CD4-positive, alpha-beta memory T cell (primary cell): ENCODE measurements around the gene PLCL2. TPM values are rescaled to one million over a fixed set of nuclear protein-coding genes. Genes with fewer than 3 reads are reported as not detected.

Source experiments
- CTCF ChIA-PET: fragments of 350-600 bp; sonication (Branson Sonifier 250); formaldehyde crosslinking; loops from one replicate; lab custom pipeline; 2021; ENCODE audit warnings: inconsistent platforms; ENCODE audit not compliant: partially characterized antibody; lab: Charles Lee
- POLR2A ChIA-PET: fragments of 350-600 bp; sonication (Branson Sonifier 250); formaldehyde crosslinking; loops from one replicate; lab custom pipeline; 2021; ENCODE audit not compliant: partially characterized antibody; lab: Charles Lee
- DNase-seq, 5 donors: peaks; one replicate each; pipeline versions ENCODE4 v3.0.0 to v3.0.0-alpha.2; 2020 to 2022; ENCODE audit warnings: mixed read lengths in 1 of 5
- H3K27ac ChIP-seq: one replicate; pipeline ENCODE4 v1.7.0; 2013; ENCODE audit warnings: low read depth, low read length
- H3K27me3 ChIP-seq: 2 replicates; pipeline ENCODE4 v1.7.0; 2013; ENCODE audit warnings: mild to moderate bottlenecking, low read length, moderate library complexity; ENCODE audit not compliant: insufficient read depth
- H3K36me3 ChIP-seq: 2 replicates; pipeline ENCODE4 v1.7.0; 2013; ENCODE audit warnings: mild to moderate bottlenecking, low read length, moderate library complexity; ENCODE audit not compliant: insufficient read depth
- H3K4me1 ChIP-seq: 2 replicates; pipeline ENCODE4 v1.7.0; 2013; ENCODE audit warnings: mild to moderate bottlenecking, low read length, moderate library complexity; ENCODE audit not compliant: insufficient read depth
- H3K4me3 ChIP-seq, 2 donors: one replicate each; pipeline ENCODE4 v1.7.0; 2013; ENCODE audit warnings: low read length in 2 of 2, mild to moderate bottlenecking in 1 of 2
- H3K9me3 ChIP-seq, 2 donors: one replicate each; pipeline ENCODE4 v1.7.0; 2013; ENCODE audit warnings: low read length in 2 of 2, control low read depth in 1 of 2; ENCODE audit not compliant: control insufficient read depth in 1 of 2
- H3K27ac Mint-ChIP-seq, 7 donors: one replicate each; pipeline ENCODE4 v1.8.0; 2020 to 2021; ENCODE audit warnings: mixed read lengths in 7 of 7, mild to moderate bottlenecking in 6 of 7, inconsistent platforms in 3 of 7, moderate library complexity in 3 of 7
- H3K27me3 Mint-ChIP-seq, 2 donors: one replicate each; pipeline ENCODE4 v1.8.0; 2020 to 2021; ENCODE audit warnings: mixed read lengths in 2 of 2
- H3K36me3 Mint-ChIP-seq, 2 donors: one replicate each; pipeline ENCODE4 v1.8.0; 2020 to 2021; ENCODE audit warnings: mixed read lengths in 2 of 2, inconsistent platforms in 1 of 2, mild to moderate bottlenecking in 1 of 2
- H3K4me1 Mint-ChIP-seq, 4 donors: one replicate each; pipeline ENCODE4 v1.8.0; 2020 to 2021; ENCODE audit warnings: mixed read lengths in 4 of 4, mild to moderate bottlenecking in 1 of 4
- H3K4me3 Mint-ChIP-seq, 8 donors: one replicate each; pipeline ENCODE4 v1.8.0; 2020 to 2021; ENCODE audit warnings: mixed read lengths in 8 of 8, mild to moderate bottlenecking in 7 of 8, moderate library complexity in 6 of 8, inconsistent platforms in 3 of 8
- H3K9me3 Mint-ChIP-seq, 8 donors: one replicate each; pipeline ENCODE4 v1.8.0; 2020 to 2021; ENCODE audit warnings: mixed read lengths in 8 of 8, mild to moderate bottlenecking in 5 of 8, inconsistent platforms in 3 of 8, moderate library complexity in 1 of 8
- intact Hi-C: fragments of 100-400 bp; cut with micrococcal nuclease; formaldehyde crosslinking; loops from one replicate; pipeline ENCODE4 v1.15.1; 2023
- polyA plus RNA-seq, 2 donors: library from polyadenylated mRNA; unstranded; fragments of 300-500 nt; fragmentation: Illumina TruSeq; gene quantifications; one replicate each; pipeline ENCODE4 v1.2.3, GENCODE V29; 2021
- total RNA-seq, 2 experiments: library from RNA; stranded (reverse); gene quantifications; one replicate each; pipeline ENCODE4 v1.2.3, GENCODE V29; 2021

Gene PLCL2
- total and polyA plus RNA-seq, 4 experiments from 2014 or later, result 64.5 to 89.4 (median 68.1) TPM

GRCh38 chr3:16995601-16996000, 110.8 kb downstream of the PLCL2 start:
- H3K4me3 Mint-ChIP-seq, result peak overlapping the region in 4 of 8 donors; percentile 17 to 54 (median 30)
- POLR2A ChIA-PET, result interaction anchor here (1.4 kb wide), 1 partner anchor 153 kb away, joined by 3 read pairs; no protein-coding TSS in a partner anchor
- intact Hi-C loops, result no loop called here
- Histone ChIP-seq H3K27me3 (no peaks in the 10 kb centered on the region), H3K36me3 (no peaks in the 10 kb centered on the region), H3K4me3 (no peak overlapping the region), H3K9me3 (no peaks in the 10 kb centered on the region), H3K4me1 (peaks cover 74% of the 10 kb centered on the region), H3K27ac (no peak overlapping the region)
- DNase-seq, result no peak
- peaks cover 0 to 2% (median 0%) of the 10 kb centered on the region in 8 donors for H3K9me3 Mint-ChIP-seq
- H3K36me3 Mint-ChIP-seq, result peaks cover 0 to 12% of the 10 kb centered on the region in 2 donors
- peaks cover 58 to 89% (median 79%) of the 10 kb centered on the region in 4 donors for H3K4me1 Mint-ChIP-seq
- CTCF ChIA-PET, result no interaction called here
- peak overlapping the region in 4 of 7 donors; percentile 19 to 64 (median 52) for H3K27ac Mint-ChIP-seq
- no peaks in the 10 kb centered on the region for H3K27me3 Mint-ChIP-seq

GRCh38 chr3:16998236-16998923, 113.6 kb downstream of the PLCL2 start:
- Histone ChIP-seq H3K36me3 (no peaks in the 10 kb centered on the region), H3K9me3 (no peaks in the 10 kb centered on the region), H3K27ac (no peak overlapping the region), H3K4me1 (peaks cover 59% of the 10 kb centered on the region), H3K4me3 (no peak overlapping the region), H3K27me3 (no peaks in the 10 kb centered on the region)
- Mint-ChIP-seq H3K9me3 (peaks cover 0 to 22% (median 10%) of the 10 kb centered on the region in 8 donors), H3K27me3 (no peaks in the 10 kb centered on the region), H3K36me3 (peaks cover 4 to 13% of the 10 kb centered on the region in 2 donors), H3K27ac (peak overlapping the region in 3 of 7 donors; percentile 23 to 61 (median 28)), H3K4me3 (peak overlapping the region in 2 of 8 donors; percentile 0 to 27), H3K4me1 (peaks cover 58 to 86% (median 78%) of the 10 kb centered on the region in 4 donors)
- intact Hi-C loops, result no loop called here
- ChIA-PET CTCF (no interaction called here), POLR2A (no interaction called here)
- DNase-seq, result no peak

GRCh38 chr3:16999161-16999560, 114.4 kb downstream of the PLCL2 start:
- ChIA-PET CTCF (no interaction called here), POLR2A (no interaction called here)
- Mint-ChIP-seq H3K27ac (peak overlapping the region in 3 of 7 donors; percentile 17 to 35 (median 23)), H3K27me3 (no peaks in the 10 kb centered on the region), H3K9me3 (peaks cover 0 to 22% (median 10%) of the 10 kb centered on the region in 8 donors), H3K36me3 (peaks cover 4 to 13% of the 10 kb centered on the region in 2 donors), H3K4me3 (peak overlapping the region in 1 of 8 donors; percentile 0), H3K4me1 (peaks cover 60 to 86% (median 79%) of the 10 kb centered on the region in 4 donors)
- H3K36me3 ChIP-seq, result no peaks in the 10 kb centered on the region
- no peak for DNase-seq
- H3K27me3 ChIP-seq, result no peaks in the 10 kb centered on the region
- peaks cover 60% of the 10 kb centered on the region for H3K4me1 ChIP-seq
- H3K4me3 ChIP-seq, result no peak overlapping the region
- intact Hi-C loops, result no loop called here
- no peaks in the 10 kb centered on the region for H3K9me3 ChIP-seq
- H3K27ac ChIP-seq, result no peak overlapping the region

- no peak for DNase-seq
- Mint-ChIP-seq H3K27me3 (no peaks in the 10 kb centered on the region), H3K9me3 (peaks cover 0 to 22% (median 10%) of the 10 kb centered on the region in 8 donors), H3K27ac (no peak overlapping the region), H3K4me3 (peak overlapping the region in 1 of 8 donors; percentile 41), H3K36me3 (peaks cover 4 to 13% of the 10 kb centered on the region in 2 donors), H3K4me1 (peaks cover 58 to 86% (median 78%) of the 10 kb centered on the region in 4 donors)
- no peak overlapping the region for H3K27ac ChIP-seq
- no peak overlapping the region for H3K4me3 ChIP-seq
- POLR2A ChIA-PET, result no interaction called here
- intact Hi-C loops, result no loop called here
- CTCF ChIA-PET, result no interaction called here
- no peaks in the 10 kb centered on the region for H3K9me3 ChIP-seq
- H3K27me3 ChIP-seq, result no peaks in the 10 kb centered on the region
- H3K36me3 ChIP-seq, result no peaks in the 10 kb centered on the region
- H3K4me1 ChIP-seq, result peaks cover 60% of the 10 kb centered on the region
Observed at GRCh38 chr3:16999871-17000270, 115.1 kb downstream of the PLCL2 start.

- Mint-ChIP-seq H3K4me3 (peak overlapping the region in 1 of 8 donors; percentile 36), H3K4me1 (peaks cover 56 to 80% (median 73%) of the 10 kb centered on the region in 4 donors), H3K36me3 (peaks cover 4 to 13% of the 10 kb centered on the region in 2 donors), H3K27ac (peak overlapping the region in 4 of 7 donors; percentile 2 to 70 (median 48)), H3K27me3 (no peaks in the 10 kb centered on the region), H3K9me3 (peaks cover 0 to 22% (median 10%) of the 10 kb centered on the region in 8 donors)
- Histone ChIP-seq H3K4me1 (peaks cover 56% of the 10 kb centered on the region), H3K27ac (no peak overlapping the region), H3K9me3 (no peaks in the 10 kb centered on the region), H3K4me3 (no peak overlapping the region), H3K27me3 (no peaks in the 10 kb centered on the region), H3K36me3 (no peaks in the 10 kb centered on the region)
- DNase-seq, result no peak
- ChIA-PET POLR2A (no interaction called here), CTCF (interaction anchor here (1.1 kb wide), 1 partner anchor 119 kb away, joined by 3 read pairs; no protein-coding TSS in a partner anchor)
- intact Hi-C loops, result no loop called here
Observed at GRCh38 chr3:17003457-17003856, 118.7 kb downstream of the PLCL2 start.

DNA sequence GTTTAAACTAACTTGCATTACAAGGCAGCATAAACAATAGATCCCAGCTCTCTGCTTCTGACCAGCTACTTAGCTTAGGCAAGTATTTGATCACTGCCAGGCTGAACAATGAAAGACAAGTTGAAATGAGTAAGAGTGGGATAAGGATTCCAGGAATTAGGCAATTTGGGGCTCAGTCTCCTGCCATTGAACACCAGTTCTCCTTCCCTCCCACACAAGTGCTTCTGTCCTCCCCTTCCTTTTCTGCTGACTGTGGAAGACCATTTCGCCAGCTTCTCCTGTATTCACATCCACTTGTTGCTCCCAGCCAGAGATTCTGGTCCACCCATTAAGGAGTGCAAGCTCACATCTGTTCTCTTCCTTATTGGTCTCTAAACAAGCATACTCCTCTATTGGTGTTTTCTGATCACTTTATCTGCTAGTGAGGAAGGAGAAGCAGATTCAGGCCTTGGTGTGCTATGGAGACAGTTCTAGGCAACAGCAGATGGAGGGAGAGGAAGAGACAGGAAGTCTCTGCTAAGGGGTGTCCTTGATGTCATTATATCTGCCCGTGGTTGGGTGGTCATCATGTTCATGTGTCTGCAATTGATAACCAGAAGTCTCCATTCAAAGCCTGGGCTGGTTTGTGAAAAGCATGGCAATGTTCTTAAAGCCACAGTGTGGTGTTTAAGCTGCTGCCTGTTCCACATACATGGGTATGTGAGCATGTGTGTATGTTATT, 121.5 kb downstream of the PLCL2 start:
- peak overlapping the region in 6 of 8 donors; percentile 1 to 75 (median 12) for H3K4me3 Mint-ChIP-seq
- H3K4me1 Mint-ChIP-seq, result peaks cover 53 to 77% (median 66%) of the 10 kb centered on the region in 4 donors
- DNase-seq, result no peak
- Histone ChIP-seq H3K27me3 (no peaks in the 10 kb centered on the region), H3K27ac (no peak overlapping the region), H3K36me3 (peaks cover 17% of the 10 kb centered on the region), H3K4me1 (peaks cover 42% of the 10 kb centered on the region), H3K4me3 (no peak overlapping the region), H3K9me3 (no peaks in the 10 kb centered on the region)
- peaks cover 20 to 24% of the 10 kb centered on the region in 2 donors for H3K36me3 Mint-ChIP-seq
- ChIA-PET CTCF (no interaction called here), POLR2A (interaction anchor here (0.8 kb wide), 1 partner anchor 157 kb away, joined by 3 read pairs; no protein-coding TSS in a partner anchor)
- H3K27ac Mint-ChIP-seq, result peak overlapping the region in 6 of 7 donors; percentile 2 to 62 (median 30)
- intact Hi-C loops, result no loop called here
- H3K27me3 Mint-ChIP-seq, result no peaks in the 10 kb centered on the region
- H3K9me3 Mint-ChIP-seq, result peaks cover 0 to 16% (median 7%) of the 10 kb centered on the region in 8 donors

DNA sequence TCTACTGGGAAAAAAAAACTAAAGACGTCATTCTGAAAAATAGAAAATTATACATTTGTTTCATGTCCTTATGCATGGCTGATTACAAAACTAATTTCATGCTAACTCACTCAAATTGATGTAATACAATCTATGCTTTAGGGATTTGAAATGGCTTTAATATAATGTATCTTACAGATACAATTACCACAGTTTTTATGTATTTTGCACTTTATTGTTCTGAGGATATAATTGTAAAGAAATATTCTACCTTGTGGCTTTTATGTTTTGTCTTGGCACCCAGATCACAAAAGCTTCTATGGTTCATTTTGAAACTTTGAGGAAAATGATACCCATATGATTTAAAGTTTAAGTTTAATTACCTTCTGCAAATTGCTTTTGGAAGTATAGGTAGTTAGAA, 122.5 kb downstream of the PLCL2 start:
- peaks cover 52 to 70% (median 62%) of the 10 kb centered on the region in 4 donors for H3K4me1 Mint-ChIP-seq
- POLR2A ChIA-PET, result interaction anchor here (0.6 kb wide), 1 partner anchor 364 kb away, joined by 3 read pairs; no protein-coding TSS in a partner anchor
- H3K4me3 Mint-ChIP-seq, result no peak overlapping the region
- DNase-seq, result no peak
- peaks cover 26 to 29% of the 10 kb centered on the region in 2 donors for H3K36me3 Mint-ChIP-seq
- H3K36me3 ChIP-seq, result peaks cover 24% of the 10 kb centered on the region
- H3K27ac ChIP-seq, result no peak overlapping the region
- peak overlapping the region in 2 of 7 donors; percentile 6 to 8 for H3K27ac Mint-ChIP-seq
- intact Hi-C loops, result no loop called here
- no peaks in the 10 kb centered on the region for H3K27me3 ChIP-seq
- H3K4me3 ChIP-seq, result no peak overlapping the region
- H3K27me3 Mint-ChIP-seq, result no peaks in the 10 kb centered on the region
- CTCF ChIA-PET, result interaction anchor here (1.0 kb wide), 1 partner anchor 10 kb away, joined by 3 read pairs; no protein-coding TSS in a partner anchor
- H3K9me3 ChIP-seq, result no peaks in the 10 kb centered on the region
- peaks cover 0 to 7% (median under 1%) of the 10 kb centered on the region in 8 donors for H3K9me3 Mint-ChIP-seq
- H3K4me1 ChIP-seq, result peaks cover 42% of the 10 kb centered on the region
